Ishikawa (cell line): ENCODE measurements around the gene GPR152.

Source experiments
- CEBPB ChIP-seq: IDR thresholded peaks from 2 replicates; pipeline ENCODE4 v1.6.1; 2012
- CREB1 ChIP-seq: IDR thresholded peaks from 2 replicates; pipeline ENCODE4 v1.6.1; 2012; ENCODE audit warnings: low read depth
- EGR1 ChIP-seq: IDR thresholded peaks from 2 replicates; pipeline ENCODE4 v1.6.1; 2012
- EP300 ChIP-seq: IDR thresholded peaks from 2 replicates; pipeline ENCODE4 v1.6.1; 2012; ENCODE audit warnings: borderline replicate concordance
- MAX ChIP-seq: IDR thresholded peaks from 2 replicates; pipeline ENCODE4 v1.6.1; 2012
- NFIC ChIP-seq: IDR thresholded peaks from 2 replicates; pipeline ENCODE4 v1.6.1; 2012
- RAD21 ChIP-seq: IDR thresholded peaks from 2 replicates; pipeline ENCODE4 v1.6.1; 2012; ENCODE audit warnings: low read depth
- REST ChIP-seq: IDR thresholded peaks from 2 replicates; pipeline ENCODE4 v1.6.1; 2012; ENCODE audit warnings: low read depth, mild to moderate bottlenecking
- TAF1 ChIP-seq: IDR thresholded peaks from 2 replicates; pipeline ENCODE4 v1.6.1; 2012; ENCODE audit warnings: low read depth, mild to moderate bottlenecking
- TCF12 ChIP-seq: IDR thresholded peaks from 2 replicates; pipeline ENCODE4 v1.6.1; 2012; ENCODE audit warnings: low read depth
- USF1 ChIP-seq: IDR thresholded peaks from 2 replicates; pipeline ENCODE4 v1.6.1; 2012
- YY1 ChIP-seq: IDR thresholded peaks from 2 replicates; pipeline ENCODE4 v1.6.1; 2012; ENCODE audit warnings: low read depth

- TF ChIP-seq TAF1: no peak
- TF ChIP-seq USF1: no peak
- TF ChIP-seq REST: no peak
- TF ChIP-seq MAX: no peak
- no peak for TF ChIP-seq CREB1
- no peak for TF ChIP-seq CEBPB
- no peak for TF ChIP-seq EP300
- no peak for TF ChIP-seq TCF12
- TF ChIP-seq YY1: no peak
- no peak for TF ChIP-seq NFIC
- TF ChIP-seq EGR1: no peak
- no peak for TF ChIP-seq RAD21
Observed at GRCh38 chr11:67468456-67468758, 15.9 kb upstream of the GPR152 start.
